ENCODE results near the gene TMPRSS9.

TMPRSS9 gene

DNA sequence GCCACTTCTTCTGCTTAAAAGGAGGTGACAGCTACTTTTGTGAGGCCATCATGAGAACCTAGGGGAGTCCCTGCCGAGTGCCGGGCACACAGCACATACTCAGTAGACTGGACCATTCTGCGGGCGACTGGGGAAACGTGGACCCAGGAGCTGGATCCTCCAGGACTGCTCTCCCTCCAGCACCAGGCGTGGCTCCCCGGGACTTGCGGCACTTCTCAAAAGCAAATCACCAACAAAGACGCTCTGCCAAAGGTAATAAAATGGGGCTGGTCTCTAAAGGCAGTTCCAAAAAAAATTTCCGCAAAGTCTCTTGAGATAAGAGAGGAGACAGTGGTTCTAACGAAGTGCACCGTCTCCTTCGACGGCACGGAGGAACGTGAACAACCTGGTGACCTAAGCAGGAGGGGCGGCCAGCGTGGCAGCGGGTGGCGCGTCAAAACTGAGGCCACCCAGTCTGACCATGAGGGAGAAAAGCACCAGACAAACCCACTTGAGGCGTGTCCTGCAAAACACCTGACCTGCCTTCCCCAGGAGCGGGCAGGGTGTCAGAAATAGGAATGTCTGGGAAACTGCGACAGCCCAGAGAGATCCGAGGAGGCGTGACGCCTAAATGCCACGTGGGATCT is 1.4 kb upstream of the TMPRSS9 start:
- H3K4me3 ChIP-seq (ENCODE audit: low read depth, low read length) = no peak overlapping the region
- no peak for DNase-seq (ENCODE audit: low read depth)
- TF ChIP-seq, protein P1, sequence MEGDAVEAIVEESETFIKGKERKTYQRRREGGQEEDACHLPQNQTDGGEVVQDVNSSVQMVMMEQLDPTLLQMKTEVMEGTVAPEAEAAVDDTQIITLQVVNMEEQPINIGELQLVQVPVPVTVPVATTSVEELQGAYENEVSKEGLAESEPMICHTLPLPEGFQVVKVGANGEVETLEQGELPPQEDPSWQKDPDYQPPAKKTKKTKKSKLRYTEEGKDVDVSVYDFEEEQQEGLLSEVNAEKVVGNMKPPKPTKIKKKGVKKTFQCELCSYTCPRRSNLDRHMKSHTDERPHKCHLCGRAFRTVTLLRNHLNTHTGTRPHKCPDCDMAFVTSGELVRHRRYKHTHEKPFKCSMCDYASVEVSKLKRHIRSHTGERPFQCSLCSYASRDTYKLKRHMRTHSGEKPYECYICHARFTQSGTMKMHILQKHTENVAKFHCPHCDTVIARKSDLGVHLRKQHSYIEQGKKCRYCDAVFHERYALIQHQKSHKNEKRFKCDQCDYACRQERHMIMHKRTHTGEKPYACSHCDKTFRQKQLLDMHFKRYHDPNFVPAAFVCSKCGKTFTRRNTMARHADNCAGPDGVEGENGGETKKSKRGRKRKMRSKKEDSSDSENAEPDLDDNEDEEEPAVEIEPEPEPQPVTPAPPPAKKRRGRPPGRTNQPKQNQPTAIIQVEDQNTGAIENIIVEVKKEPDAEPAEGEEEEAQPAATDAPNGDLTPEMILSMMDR (IDR thresholded peaks at IDR 0.05; ENCODE audit: low read depth, low read length, missing control alignments) = no peak
- in situ Hi-C loops (cut with HindIII; ENCODE audit: low sequenced_read_pairs) = no loop called here

DNA sequence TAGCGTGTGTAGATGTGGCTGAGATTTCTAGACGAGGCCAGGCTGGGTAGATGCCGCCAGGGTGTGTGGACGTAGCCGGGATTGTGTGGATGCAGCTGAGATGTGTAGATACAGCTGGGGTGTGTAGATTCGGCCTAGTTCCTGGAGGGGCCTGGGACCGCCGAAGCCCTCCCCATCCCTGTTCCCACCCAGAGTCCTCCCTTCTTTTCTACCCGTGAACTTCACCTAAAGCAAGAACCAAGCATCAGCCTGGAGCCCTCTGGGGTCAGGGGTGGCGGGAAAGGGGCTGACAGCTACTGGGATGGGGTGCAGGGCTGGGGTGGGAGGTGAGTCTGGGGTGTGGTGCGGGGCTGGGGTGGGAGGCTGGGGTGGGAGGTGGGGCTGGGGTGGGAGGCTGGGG is 768 bp downstream of the TMPRSS9 start:
- in situ Hi-C loops (cut with HindIII; ENCODE audit: low sequenced_read_pairs) = no loop called here

DNA sequence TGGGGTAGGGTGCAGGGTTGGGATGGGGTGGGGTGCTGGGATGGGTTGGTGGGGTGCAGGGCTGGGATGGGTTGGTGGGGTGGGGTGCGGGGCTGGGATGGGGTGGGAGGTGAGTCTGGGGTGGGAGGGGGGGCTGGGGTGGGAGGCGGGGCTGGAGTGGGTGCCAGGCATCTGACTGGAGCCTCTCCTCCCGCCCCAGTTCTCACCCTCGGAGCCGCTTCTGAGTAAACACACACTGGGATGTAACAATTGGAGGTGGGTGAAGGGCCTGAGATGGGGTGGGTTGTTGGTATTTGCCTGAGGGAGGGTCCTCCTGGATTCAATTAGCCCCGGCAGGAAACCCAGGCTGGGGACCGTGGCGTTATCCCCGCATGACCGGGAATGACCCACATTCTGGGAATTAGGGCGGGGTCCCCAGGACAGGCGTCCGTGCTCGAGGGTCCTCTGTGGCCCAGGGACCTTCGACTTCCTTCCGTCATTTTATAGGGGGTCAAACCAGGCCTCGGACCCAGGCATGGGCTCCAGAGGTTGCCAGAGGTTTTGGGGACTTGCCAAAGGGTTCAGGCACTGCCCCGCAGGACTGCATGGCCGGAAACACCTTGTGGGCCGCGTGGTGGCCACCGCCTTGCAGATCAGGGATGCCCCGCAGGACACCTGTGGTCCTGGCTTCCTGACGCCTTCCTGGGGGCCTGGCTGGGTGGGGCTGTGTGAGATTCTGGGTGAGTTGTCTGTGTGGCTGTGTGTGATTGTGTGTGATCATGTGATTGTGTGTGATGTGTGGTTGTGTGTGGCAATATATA is 1.4 kb downstream of the TMPRSS9 start:
- no peak for DNase-seq (ENCODE audit: low read depth)
- in situ Hi-C loops (cut with HindIII; ENCODE audit: low sequenced_read_pairs) = no loop called here
- no peak overlapping the region for H3K4me3 ChIP-seq (ENCODE audit: low read depth, low read length)
- TF ChIP-seq, protein P1 (IDR thresholded peaks at IDR 0.05; ENCODE audit: low read depth, low read length, missing control alignments) = no peak

More for the DNA sequence above, 768 bp downstream of the TMPRSS9 start:
- no peak for DNase-seq (ENCODE audit: low read depth)
- no peak overlapping the region for H3K4me3 ChIP-seq (ENCODE audit: low read depth, low read length)
- TF ChIP-seq, protein P1 (IDR thresholded peaks at IDR 0.05; ENCODE audit: low read depth, low read length, missing control alignments) = no peak

DNA sequence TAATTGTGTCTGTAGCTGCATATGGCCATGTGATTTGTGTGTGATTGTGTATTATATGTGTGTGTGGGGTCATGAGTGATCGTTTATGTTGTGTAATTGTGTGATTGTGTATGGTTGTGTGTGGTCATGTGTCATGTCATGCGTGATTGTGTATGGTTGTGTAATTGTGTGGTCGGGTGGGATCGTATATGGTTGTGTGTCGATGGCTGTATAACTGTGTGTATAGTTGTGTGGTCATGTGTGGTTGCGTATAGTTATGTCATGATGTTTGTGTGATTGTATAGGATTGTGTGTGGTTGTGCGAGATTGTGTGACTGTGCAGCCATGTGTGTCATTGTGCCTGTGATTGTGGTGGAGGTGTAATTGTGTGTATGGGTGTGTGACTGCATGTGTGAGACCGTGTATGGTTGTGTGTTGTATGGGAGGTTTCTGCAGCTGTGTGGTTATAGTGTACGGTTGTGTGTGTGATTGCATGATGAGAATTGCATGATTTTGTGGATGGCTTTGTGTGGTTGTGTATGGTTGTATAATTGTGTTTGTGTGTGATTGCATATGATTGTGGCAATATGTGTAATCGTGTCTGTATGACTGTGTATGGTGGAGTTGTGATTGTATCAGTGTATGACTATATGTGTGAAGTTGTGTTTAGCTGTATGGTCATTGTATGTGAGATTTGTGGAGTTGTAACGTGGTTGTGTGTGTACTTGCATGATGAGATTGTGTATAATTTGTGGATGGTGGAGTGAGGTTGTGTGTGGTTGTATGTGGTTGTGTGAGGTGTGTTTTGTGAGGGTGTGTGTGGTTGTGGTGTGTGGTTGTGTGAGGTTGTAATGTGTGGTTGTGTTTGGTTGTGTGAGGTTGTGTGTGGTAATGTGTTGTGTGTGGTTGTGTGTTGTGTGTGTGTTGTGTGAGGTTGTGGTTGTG is 2.2 kb downstream of the TMPRSS9 start:
- TF ChIP-seq, protein P1 (IDR thresholded peaks at IDR 0.05; ENCODE audit: low read depth, low read length, missing control alignments) = no peak
- no peak for DNase-seq (ENCODE audit: low read depth)
- H3K4me3 ChIP-seq (ENCODE audit: low read depth, low read length) = no peak overlapping the region
- in situ Hi-C loops (cut with HindIII; ENCODE audit: low sequenced_read_pairs) = no loop called here

DNA sequence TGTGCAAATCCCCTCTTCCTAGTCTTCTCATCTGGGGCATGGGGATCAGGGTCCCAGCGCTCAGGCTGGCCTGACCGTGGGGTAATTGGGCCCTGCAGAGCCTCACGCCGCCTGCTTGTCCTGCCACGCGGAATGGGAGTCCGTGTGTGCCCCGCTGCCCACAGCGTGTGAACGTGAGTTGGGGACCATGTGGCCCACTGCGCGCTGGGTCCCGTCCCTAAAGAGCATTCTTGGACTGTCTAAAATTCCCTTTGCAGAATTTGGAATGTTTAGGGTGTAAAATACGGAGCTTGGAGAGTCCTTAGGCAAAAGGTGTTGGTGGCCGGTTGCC is 2.9 kb downstream of the TMPRSS9 start:
- no peak for DNase-seq (ENCODE audit: low read depth)
- no peak overlapping the region for H3K4me3 ChIP-seq (ENCODE audit: low read depth, low read length)
- in situ Hi-C loops (cut with HindIII; ENCODE audit: low sequenced_read_pairs) = no loop called here
- TF ChIP-seq, protein P1 (IDR thresholded peaks at IDR 0.05; ENCODE audit: low read depth, low read length, missing control alignments) = no peak

DNA sequence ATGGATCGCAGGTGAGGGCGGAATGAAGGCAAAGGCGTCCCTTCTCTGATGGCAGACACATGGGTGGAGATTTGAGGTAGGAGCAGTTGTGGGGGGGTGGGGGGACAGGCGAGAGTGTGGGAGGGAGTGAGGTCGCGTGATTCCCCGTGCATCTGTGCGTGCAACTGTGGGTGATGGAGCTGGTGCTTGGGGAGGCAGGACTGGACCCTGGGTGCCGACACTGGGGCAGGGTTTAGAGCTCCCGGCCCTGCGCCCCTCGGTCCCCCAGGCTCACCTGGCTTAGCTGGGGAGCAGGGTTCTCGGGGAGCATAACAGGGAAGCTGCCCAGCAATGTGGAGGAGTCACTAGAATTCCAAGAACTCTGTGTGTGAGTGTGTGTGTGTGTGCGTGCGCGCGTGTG is 3.4 kb downstream of the TMPRSS9 start:
- DNase-seq (ENCODE audit: low read depth) = no peak

More for the DNA sequence above, 3.4 kb downstream of the TMPRSS9 start:
- in situ Hi-C loops (cut with HindIII; ENCODE audit: low sequenced_read_pairs) = no loop called here
- H3K4me3 ChIP-seq (ENCODE audit: low read depth, low read length) = no peak overlapping the region
- TF ChIP-seq, protein P1 (IDR thresholded peaks at IDR 0.05; ENCODE audit: low read depth, low read length, missing control alignments) = no peak
